GM12878 (cell line): ENCODE measurements around the gene OR4Q2. TPM values are rescaled to one million over a fixed set of nuclear protein-coding genes. Genes with fewer than 3 reads are reported as not detected.

ENCODE experiments used
- ATAC-seq: fragments of 200-7000 bp; cut with Tn5 transposase; 3 replicates; pipeline ENCODE4 v1.9.1; 2020; ENCODE audit warnings: mild to moderate bottlenecking, moderate library complexity
- BruUV-seq: library from RNA; stranded (reverse); fragments of 400-500 nt; replicated peaks from 2 replicates; lab custom pipeline; 2021; lab: Mats Ljungman, UMichigan
- CTCF ChIA-PET: fragments of 300-600 bp; sonication (Branson Sonifier 250); formaldehyde crosslinking; extraction: SDS; loops from one replicate; lab custom pipeline; 2021; ENCODE audit warnings: inconsistent platforms; lab: Yijun Ruan, JAX
- POLR2A ChIA-PET: fragments of 350-600 bp; formaldehyde crosslinking; extraction: SDS; loops from one replicate; lab custom pipeline; 2021; ENCODE audit warnings: inconsistent platforms; lab: Charles Lee
- RAD21 ChIA-PET: fragments of 300-600 bp; sonication (Branson Sonifier 250); formaldehyde crosslinking; loops from one replicate; lab custom pipeline; 2023; ENCODE audit warnings: antibody characterized with exemption; ENCODE audit not compliant: unreplicated experiment; lab: Charles Lee
- SMC1A ChIA-PET: fragments of 300-600 bp; sonication (Branson Sonifier 250); formaldehyde crosslinking; loops from one replicate; lab custom pipeline; 2023; ENCODE audit not compliant: unreplicated experiment, uncharacterized antibody; lab: Charles Lee
- DNase-seq: peaks from one replicate; pipeline ENCODE4 v3.0.0-alpha.2; 2011; ENCODE audit warnings: low read depth, low spot score
- FAIRE-seq: peaks from 3 replicates; lab custom pipeline; 2011; peaks lifted over from hg19 to GRCh38; lab: Jason Lieb, UNC
- H2AFZ ChIP-seq: 2 replicates; pipeline ENCODE4 v1.6.0; 2011; ENCODE audit warnings: low read depth, low read length, control low read depth; ENCODE audit not compliant: control insufficient read depth
- H3K27ac ChIP-seq: 2 replicates; pipeline ENCODE4 v1.5.1; 2011; ENCODE audit warnings: control low read depth; ENCODE audit not compliant: control insufficient read depth, insufficient read depth
- H3K27me3 ChIP-seq, 2 experiments: replicated peaks in 1 of 2; 2 replicates each; pipeline versions ENCODE4 v1.6.0 to v1.6.1; 2011; ENCODE audit warnings: low read length in 1 of 2; ENCODE audit not compliant: control insufficient read depth in 2 of 2, insufficient read depth in 2 of 2
- H3K36me3 ChIP-seq, 2 experiments: 2 replicates each; pipeline ENCODE4 v1.5.1; 2011; ENCODE audit warnings: low read length in 1 of 2; ENCODE audit not compliant: control insufficient read depth in 2 of 2, insufficient read depth in 2 of 2
- H3K4me1 ChIP-seq: 2 replicates; pipeline ENCODE4 v1.6.1; 2011; ENCODE audit warnings: mild to moderate bottlenecking, low read length, moderate library complexity, mixed read lengths; ENCODE audit not compliant: control insufficient read depth, insufficient read depth
- H3K4me2 ChIP-seq: 2 replicates; pipeline ENCODE4 v1.6.0; 2011; ENCODE audit warnings: control low read depth; ENCODE audit not compliant: control insufficient read depth, insufficient read depth
- H3K4me3 ChIP-seq: fragments of 200-600 bp; sonication (generic); 2 replicates; pipeline ENCODE4 v1.5.1; 2016
- H3K79me2 ChIP-seq: 2 replicates; pipeline ENCODE4 v1.6.0; 2011; ENCODE audit warnings: low read length; ENCODE audit not compliant: control insufficient read depth, insufficient read depth
- H3K9ac ChIP-seq: 2 replicates; pipeline ENCODE4 v1.8.0; 2011; ENCODE audit warnings: low read length, control low read depth, mixed read lengths; ENCODE audit not compliant: control insufficient read depth, insufficient read depth
- H3K9me3 ChIP-seq: replicated peaks from 3 replicates; pipeline ENCODE4 v1.5.1; 2011; ENCODE audit warnings: mild to moderate bottlenecking, low read length; ENCODE audit not compliant: control insufficient read depth, insufficient read depth
- H4K20me1 ChIP-seq: 2 replicates; pipeline ENCODE4 v1.6.0; 2011; ENCODE audit not compliant: control insufficient read depth, insufficient read depth
- CBFB ChIP-seq: IDR thresholded peaks from 2 replicates; pipeline ENCODE4 v1.6.1; 2016; ENCODE audit warnings: antibody characterized with exemption, low read depth
- MXI1 ChIP-seq: fragments of 150-350 bp; IDR thresholded peaks from 2 replicates; pipeline ENCODE4 v1.6.1; 2011; ENCODE audit warnings: low read depth, mild to moderate bottlenecking, inconsistent platforms, low read length, improper control_type of control experiment
- MYC ChIP-seq: IDR thresholded peaks from 2 replicates; pipeline ENCODE4 v1.6.1; 2011; ENCODE audit warnings: mild to moderate bottlenecking, low read length, moderate library complexity, inconsistent platforms; ENCODE audit not compliant: insufficient read depth, insufficient replicate concordance, insufficient read length, severe bottlenecking
- POLR2AphosphoS2 ChIP-seq: IDR thresholded peaks from 2 replicates; pipeline ENCODE4 v1.6.1; 2011; ENCODE audit warnings: low read depth, mild to moderate bottlenecking, low read length, improper control_type of control experiment, moderate library complexity
- RFX5 ChIP-seq: IDR thresholded peaks from 2 replicates; pipeline ENCODE4 v1.6.1; 2011; ENCODE audit warnings: low read depth, low read length, improper control_type of control experiment
- TARDBP ChIP-seq: IDR thresholded peaks from 2 replicates; pipeline ENCODE4 v1.6.1; 2016; ENCODE audit warnings: borderline replicate concordance
- ZSCAN29 ChIP-seq: fragments of 450-650 bp; IDR thresholded peaks from 2 replicates; pipeline ENCODE4 v1.6.1; 2017; ENCODE audit warnings: mild to moderate bottlenecking, moderate library complexity
- WGBS: methylation state at CpG from one replicate; pipeline ENCODE4 v1.1.6; 2016; ENCODE audit warnings: low lambda C conversion rate; ENCODE audit not compliant: insufficient replicate concordance, insufficient coverage; ENCODE audit errors: missing lambda C conversion rate; 5-methylcytosine and 5-hydroxymethylcytosine counted together
- in situ Hi-C: fragments of 300-500 bp; cut with MboI; formaldehyde crosslinking; loops from 9 replicates; pipeline ENCODE4 v1.14.3; 2018; ENCODE audit warnings: mixed read lengths
- intact Hi-C: fragments of 100-400 bp; cut with micrococcal nuclease; formaldehyde crosslinking; loops from one replicate; pipeline ENCODE4 v1.14.2; 2022; ENCODE audit not compliant: unreplicated experiment
- polyA plus RNA-seq, 11 experiments: library from polyadenylated mRNA; depleted of rRNA in 4 of 11; unstranded in 6 of 11; stranded (reverse) in 5 of 11; fragments of >200 nt; fragmentation: Nextera tagmentation in 4 of 11; fragmentation: Illumina TruSeq in 1 of 11; extraction: Ambion mirVana in 4 of 11; extraction: Trizol in 1 of 11; gene quantifications; 1 replicate in 1 of 11; 2 replicates in 10 of 11; pipeline versions ENCODE4 v1.2.1 to v1.2.3, GENCODE V29; 2011 to 2016; ENCODE audit warnings: inconsistent platforms in 2 of 11, missing spikeins in 2 of 11, low read depth in 1 of 11
- total RNA-seq, 4 experiments: library from RNA; depleted of rRNA in 3 of 4; stranded (reverse); fragments of >200 nt in 3 of 4; fragmentation: Illumina TruSeq in 1 of 4; extraction: Trizol in 1 of 4; gene quantifications; 2 replicates each; pipeline versions ENCODE4 v1.2.1 to v1.2.3, GENCODE V29; 2013 to 2021

Gene OR4Q2
- total and polyA plus RNA-seq, 10 of the 15 experiments (the other 5 are each of a cell fraction or from before 2014, with no cell fraction given) = not detected

GRCh38 chr14:20019257-20019865 lies 17.4 kb downstream of the OR4Q2 start, which contains the start of gene OR4K14:
Gene OR4K14 (minus strand): TSS chr14:20019307. CDS start chr14:20015193, 4,114 bp downstream.
- Histone ChIP-seq H3K9ac (no peak within 1 kb of the TSS), H3K79me2 (no peaks in the 10 kb centered on the region), H3K27ac (no peak within 1 kb of the TSS), H3K27me3 (no peaks in the 10 kb centered on the region), H3K9me3 (no peaks in the 10 kb centered on the region), H3K36me3 (no peaks in the 10 kb centered on the region), H4K20me1 (no peaks in the 10 kb centered on the region), H3K4me1 (no peaks in the 10 kb centered on the region), H3K4me3 (no peak within 1 kb of the TSS), H2AFZ (no peak within 1 kb of the TSS), H3K4me2 (no peak within 1 kb of the TSS)
- ChIA-PET RAD21 (no interaction called here), SMC1A (no interaction called here), CTCF (no interaction called here), POLR2A (no interaction called here)
- FAIRE-seq (no peak), ATAC-seq (no peak), DNase-seq (no peak)
- TF ChIP-seq CBFB = no peak
- TF ChIP-seq ZSCAN29 = no peak
- no peak for TF ChIP-seq MXI1
- no peak for TF ChIP-seq RFX5
- 20% methylated on average over 2 of the region's 2 CpGs for WGBS
- BruUV-seq = no TSS peak
- intact Hi-C loops (loop anchor here (5.0 kb wide), 1 partner anchor 38 kb away; no protein-coding TSS in a partner anchor), in situ Hi-C loops (no loop called here)

DNA sequence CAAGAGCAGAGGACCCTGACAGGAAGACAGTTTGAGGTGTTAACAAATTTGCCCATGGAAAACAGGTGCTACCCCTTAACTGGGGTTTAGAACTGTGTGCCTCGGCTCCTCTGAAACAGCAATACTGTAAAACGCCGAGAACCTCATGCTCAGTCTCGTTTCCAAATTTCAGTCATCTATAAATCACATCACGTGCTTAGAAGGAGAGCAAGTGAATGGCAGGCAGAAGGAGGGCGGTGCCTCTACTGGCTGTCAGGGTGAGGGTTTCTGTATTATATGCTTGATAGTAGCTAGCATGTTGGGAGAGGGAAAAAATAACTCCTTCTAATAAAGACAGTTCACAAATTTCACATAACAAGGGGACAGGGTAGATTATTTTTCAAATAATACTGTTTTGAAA lies 29.1 kb downstream of the OR4Q2 start:
- Histone ChIP-seq H2AFZ (no peak overlapping the region), H3K4me2 (no peak overlapping the region), H3K9ac (no peak overlapping the region), H4K20me1 (no peaks in the 10 kb centered on the region), H3K4me1 (no peaks in the 10 kb centered on the region), H3K79me2 (no peaks in the 10 kb centered on the region), H3K36me3 (no peaks in the 10 kb centered on the region), H3K27ac (no peak overlapping the region), H3K9me3 (no peaks in the 10 kb centered on the region), H3K4me3 (no peak overlapping the region), H3K27me3 (no peaks in the 10 kb centered on the region)
- BruUV-seq = no TSS peak
- ChIA-PET SMC1A (no interaction called here), CTCF (no interaction called here), RAD21 (no interaction called here), POLR2A (no interaction called here)
- 4% methylated on average over 6 of the region's 6 CpGs for WGBS
- no peak for TF ChIP-seq POLR2AphosphoS2
- no peak for TF ChIP-seq MYC
- TF ChIP-seq TARDBP = no peak
- DNase-seq (no peak), ATAC-seq (no peak), FAIRE-seq (no peak)
- intact Hi-C loops = no loop called here
- in situ Hi-C loops = no loop called here
